HG03103 (cell line): Measurements from ENCODE around the gene KRTAP10-10.
"Not testable (repeated sequence)": the region's sequence is repeated elsewhere in the genome, so short reads cannot be mapped to it uniquely, and the experiment has no call there.

Experiments used
- ATAC-seq: cut with Tn5 transposase; IDR thresholded peaks from one replicate; pipeline ENCODE4 v1.9.1; 2021; ENCODE audit warnings: low read depth; ENCODE audit not compliant: unreplicated experiment

The KRTAP10-10 gene, protein sequence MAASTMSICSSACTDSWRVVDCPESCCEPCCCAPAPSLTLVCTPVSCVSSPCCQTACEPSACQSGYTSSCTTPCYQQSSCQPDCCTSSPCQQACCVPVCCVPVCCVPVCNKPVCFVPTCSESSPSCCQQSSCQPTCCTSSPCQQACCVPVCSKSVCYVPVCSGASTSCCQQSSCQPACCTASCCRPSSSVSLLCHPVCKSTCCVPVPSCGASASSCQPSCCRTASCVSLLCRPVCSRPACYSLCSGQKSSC

DNA sequence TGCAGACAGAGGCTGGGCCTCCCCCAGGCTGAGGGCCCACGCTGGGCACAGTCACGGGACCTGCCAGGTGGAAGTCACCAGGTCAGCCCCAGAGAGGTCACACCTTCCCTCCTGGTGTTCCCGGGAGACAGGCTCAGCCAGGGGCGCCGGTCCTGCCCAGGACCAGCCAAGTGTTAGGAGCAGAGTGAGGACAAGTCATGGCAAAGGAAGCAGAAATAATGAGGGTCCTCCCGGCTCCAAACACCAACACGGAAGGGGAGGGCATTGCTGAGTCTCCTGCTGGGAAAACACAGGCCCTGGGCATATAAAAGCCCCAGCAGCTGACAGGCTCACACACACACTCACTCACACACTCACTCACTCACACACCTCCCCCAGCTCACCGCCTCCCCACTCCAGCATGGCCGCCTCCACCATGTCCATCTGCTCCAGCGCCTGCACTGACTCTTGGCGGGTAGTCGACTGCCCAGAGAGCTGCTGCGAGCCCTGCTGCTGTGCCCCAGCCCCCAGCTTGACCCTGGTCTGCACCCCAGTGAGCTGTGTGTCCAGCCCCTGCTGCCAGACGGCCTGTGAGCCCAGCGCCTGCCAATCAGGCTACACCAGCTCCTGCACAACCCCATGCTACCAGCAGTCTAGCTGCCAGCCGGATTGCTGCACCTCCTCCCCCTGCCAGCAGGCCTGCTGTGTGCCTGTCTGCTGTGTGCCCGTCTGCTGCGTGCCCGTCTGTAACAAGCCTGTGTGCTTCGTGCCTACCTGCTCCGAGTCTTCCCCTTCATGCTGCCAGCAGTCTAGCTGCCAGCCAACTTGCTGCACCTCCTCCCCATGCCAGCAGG is at the start of gene KRTAP10-10:
KRTAP10-10 (plus strand) TSS at position 339 of the 833 bp plus-strand sequence; CDS start at position 401, 62 bp downstream.
- no peak for ATAC-seq

DNA sequence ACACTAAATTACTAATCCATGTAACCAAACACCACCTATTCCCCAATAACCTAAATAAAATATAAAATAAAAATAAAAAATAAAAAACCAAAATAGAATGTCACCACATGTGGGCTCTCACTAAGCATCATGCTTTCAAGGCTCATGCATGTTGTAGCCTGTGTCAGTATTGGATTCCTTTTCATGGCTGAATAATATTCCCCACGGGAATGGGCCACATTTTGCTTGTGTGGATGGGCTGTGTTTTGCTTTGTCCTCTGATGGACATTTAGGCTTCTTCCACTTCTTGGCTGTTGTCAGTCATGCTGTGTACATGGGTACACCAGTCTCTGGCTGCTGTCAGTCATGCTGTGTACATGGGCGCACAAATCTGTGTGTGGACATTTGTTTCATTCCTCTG is 48.1 kb upstream of the KRTAP10-10 start:
- ATAC-seq, result no peak

DNA sequence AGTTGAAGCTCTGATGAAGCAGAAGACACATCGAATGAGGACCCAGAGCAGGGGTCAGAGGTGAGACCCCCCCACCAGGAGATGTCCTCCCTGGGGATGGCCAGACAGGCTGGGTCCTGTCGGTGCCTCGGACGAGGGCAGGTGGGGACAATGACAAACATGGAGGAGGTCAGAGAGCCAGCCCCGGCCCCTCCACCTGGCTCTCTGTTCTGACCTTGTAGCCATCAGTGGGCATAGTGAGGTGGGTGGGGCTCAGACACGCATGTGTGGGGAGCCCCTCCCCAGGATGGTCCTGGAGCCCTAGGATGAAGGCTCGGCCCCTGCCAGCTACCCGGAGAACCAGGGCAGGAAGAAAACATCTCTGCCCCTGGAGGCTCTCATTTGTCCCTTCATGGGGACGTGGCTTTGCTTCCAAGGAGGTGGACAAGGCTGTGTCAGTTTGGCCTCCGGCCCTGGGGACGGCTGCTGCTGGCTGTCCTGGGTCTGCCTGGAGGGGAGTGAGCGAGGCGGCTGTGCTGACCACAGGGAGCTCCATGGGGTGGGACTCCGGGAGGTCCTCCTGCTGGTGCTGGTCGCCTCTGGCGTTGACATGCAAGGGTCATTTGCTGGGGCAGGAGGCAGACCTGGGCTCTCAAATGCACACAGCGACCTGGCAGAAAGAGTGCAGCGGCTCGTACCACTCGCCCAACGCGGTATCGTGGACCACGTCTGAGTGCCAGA is 47.4 kb upstream of the KRTAP10-10 start:
- ATAC-seq, result no peak

DNA sequence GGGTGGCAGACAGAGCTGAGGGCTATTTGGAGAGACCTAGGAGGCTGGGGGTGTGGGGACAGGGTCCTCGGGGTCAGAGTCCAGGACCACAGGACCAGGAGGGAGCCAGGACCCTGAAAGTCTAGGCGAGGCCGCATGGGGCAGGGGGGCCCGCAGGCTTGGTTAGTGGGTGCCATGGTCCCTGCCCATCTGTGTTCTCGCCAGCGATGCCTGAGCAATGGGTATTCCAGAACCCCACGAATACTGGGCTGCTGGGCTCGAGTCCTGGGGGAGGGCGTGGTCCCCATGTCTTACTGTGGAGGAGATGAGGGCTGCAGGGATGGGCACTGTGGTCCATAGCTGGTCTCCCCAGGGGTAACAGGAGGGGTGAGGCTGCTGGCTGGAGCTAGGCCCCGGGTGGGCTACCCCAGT is 46.8 kb upstream of the KRTAP10-10 start:
- ATAC-seq, result no peak

DNA sequence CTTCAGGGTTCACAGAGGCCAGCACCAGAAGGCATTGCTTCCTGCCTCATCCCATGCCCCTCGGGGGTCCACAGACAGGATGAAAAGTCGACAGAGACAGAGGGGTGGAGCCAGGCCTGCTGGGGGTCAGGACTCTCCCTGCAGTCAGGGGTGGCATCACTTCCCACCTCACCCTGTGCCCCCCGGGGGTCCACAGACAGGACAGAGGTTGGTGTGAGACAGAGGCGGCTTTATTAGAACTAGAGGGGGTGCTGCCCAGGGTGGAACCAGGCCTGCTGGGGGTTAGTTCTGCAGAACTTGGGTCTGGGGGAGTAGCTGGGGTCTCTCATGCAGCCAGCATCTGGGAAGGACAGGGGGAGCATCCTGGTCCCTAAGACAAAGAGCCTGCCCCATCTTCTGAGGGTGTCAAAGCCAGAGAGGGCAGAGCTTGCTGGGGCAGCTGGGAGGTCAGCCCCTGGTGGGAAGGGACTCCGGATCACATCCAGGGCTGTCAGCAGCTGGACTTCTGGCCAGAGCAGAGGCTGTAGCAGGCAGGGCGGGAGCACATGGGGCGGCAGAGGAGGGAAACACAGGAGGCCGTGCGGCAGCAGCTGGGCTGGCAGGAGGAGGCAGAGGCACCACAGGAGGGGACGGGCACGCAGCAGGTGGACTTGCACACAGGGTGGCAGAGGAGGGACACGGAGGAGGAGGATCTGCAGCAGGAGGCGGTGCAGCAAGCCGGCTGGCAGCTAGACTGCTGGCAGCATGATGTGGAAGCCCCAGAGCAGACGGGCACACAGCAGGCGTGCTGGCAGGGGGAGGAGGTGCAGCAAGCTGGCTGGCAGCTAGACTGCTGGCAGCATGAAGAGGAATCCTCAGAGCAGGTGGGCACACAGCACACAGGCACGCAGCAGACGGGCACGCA is 46.0 kb upstream of the KRTAP10-10 start:
- ATAC-seq, result not testable (repeated sequence)

DNA sequence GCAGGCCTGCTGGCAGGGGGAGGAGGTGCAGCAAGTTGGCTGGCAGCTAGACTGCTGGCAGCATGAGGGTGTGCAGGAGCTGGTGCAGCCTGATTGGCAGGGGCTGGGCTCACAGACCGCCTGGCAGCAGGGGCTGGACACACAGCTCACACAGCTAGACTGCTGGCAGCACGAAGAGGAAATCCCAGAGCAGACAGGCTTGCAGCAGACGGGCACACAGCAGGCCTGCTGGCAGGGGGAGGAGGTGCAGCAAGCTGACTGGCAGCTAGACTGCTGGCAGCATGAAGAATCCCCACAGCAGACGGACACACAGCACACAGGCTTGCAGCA is 45.4 kb upstream of the KRTAP10-10 start:
- ATAC-seq, result not testable (repeated sequence)

DNA sequence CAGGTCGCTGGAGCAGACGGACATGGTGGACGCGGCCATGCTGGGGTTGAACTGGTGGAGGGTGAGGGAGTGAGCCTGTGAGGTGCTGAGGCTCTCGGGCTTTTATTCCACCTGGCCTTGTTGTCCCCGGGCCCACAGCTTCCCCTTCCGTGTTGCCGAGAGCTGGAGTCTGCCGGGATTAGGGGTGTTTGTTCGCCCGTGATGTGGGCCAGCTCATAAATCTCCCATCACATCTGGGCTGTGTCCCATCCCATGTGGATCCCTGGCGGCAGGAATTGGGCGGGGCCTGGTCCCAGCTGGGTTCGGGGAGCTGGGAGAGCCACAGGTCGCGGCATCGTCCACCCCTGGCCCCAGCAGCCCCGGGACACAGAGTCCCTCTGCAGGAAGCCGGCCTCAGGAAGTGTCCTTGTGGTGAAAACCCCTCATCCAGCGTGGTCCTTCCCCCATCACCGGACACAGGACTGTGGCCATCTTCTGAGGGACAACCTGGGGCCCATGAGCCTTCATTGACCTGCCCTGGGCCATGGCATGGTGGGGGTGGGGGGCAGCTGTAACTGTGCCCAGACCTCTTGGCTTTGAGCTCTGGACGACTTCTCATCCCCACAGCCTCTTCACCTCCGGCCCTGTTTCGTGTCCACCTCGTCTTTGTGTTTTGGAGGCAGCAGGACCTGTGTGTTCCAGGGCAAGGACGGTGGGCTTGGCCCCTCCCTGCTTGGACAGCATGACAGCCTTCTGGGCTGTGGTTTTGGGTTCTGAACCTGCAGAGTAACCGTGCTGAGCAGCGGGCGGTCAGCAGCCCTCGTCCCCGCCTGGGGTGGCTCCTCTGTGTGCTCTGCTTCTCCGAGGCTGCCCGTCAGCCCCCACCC is 44.5 kb upstream of the KRTAP10-10 start, which contains the start of gene KRTAP10-6:
KRTAP10-6 (minus strand) TSS at position 60 of the 866 bp plus-strand sequence; CDS start at position 39, 21 bp downstream.
- no peak for ATAC-seq

DNA sequence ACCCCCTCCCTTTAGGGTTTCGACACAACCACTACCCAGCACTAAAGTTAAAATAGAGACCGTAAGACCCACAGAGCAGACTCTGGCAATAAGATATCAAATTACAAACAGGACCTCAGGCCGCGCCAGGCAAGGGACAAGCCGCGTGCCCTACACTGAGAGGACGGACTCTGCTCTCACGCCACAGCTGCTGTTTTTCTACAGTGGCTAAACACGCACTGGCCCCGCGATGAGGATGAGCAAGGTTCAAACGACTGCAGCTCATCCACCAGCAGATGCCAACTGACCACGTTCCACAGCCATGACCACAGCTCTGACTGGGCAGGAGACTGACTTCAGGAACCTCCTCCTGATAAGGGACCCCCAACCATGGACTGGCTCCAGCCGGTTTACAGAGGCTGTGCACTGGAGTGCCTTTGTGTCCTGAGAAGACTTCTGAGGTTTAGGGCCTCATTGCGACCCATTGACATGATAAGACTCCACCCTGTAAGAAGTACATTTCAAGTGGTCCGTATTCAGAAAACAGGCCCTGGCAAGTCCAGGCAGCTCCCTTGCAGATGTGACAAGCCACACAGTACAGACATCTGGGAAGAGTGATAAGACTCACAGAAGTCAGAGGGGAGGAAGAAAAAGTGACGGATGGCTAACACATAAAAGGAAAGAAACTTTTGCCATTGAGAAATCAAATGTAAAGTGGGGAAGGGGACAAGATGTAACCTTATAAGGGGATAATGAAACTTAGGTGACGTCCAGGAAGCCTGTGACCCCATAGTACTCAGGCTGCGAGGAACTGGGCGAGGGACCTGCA is 43.4 kb upstream of the KRTAP10-10 start:
- no peak for ATAC-seq

DNA sequence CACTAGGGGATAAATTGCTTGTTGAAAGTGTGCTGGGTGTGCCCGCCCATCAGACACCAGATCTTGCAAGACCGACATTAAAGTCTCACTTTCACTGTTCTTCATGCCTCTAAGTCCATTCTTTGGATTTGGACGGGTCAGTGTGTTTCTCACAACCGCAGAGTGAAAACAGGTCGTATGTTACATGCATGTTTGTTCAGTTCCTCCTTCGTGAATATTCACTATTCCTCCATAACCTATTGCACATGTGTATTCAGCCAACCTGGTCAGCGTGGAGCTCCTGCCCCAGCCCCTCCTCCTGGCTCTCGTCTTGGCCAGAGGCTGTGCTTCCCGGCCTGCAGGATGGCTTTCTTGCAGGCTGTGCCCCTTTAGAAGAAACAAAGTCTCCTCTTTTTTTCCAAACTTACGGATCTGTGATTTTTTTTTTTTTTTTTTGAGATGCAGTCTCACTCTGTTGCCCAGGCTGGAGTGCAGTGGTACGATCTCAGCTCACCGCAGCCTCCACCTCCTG is 42.7 kb upstream of the KRTAP10-10 start:
- no peak for ATAC-seq

DNA sequence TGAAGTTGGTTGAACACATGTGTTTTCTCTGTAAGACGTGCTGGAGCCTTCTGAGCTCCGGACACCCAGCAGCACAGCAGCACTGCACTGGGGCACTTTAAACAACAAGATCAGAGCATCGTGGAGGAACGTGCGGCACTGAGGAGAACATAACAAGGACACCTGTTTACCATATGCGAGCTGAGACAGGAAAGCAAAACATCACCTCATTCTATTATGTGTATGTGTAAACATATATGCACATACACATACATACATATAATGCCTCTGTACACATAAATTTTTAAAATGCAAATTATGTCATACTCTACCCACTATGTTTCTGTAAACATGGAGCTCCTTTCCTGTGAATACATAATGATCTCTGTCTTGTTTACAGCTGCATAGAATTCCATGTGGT is 41.6 kb upstream of the KRTAP10-10 start:
- ATAC-seq, result no peak

DNA sequence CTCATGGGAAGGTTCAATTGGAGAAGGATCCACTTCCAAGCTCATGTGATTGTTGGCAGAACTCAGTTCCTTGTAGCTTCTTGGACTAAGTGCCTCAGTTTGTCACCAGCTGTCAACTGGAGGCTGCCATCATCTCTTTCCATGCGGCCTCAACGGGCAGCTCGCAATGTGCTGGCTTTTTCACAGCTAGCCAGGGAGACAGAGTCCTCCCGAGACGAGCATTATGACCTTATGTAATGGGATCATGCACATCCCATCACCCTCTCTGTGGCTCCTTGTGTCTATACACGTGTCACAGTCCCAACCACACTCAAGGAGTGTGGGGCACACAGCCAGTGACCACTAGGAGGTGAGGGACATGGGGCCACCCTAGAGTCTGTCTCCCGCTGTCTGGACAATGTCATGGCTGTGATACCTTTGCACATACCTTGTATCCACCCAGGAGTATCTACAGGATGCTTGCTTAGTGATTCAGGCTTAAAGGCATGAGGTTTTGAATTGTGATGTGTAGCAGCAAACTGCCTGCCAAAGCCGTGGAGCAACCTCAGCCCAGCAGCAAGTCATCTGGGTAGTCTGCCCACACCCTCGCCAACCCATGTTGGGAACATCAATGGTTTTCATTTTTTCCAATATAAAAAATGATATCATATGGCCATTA is 41.0 kb upstream of the KRTAP10-10 start:
- ATAC-seq, result no peak

DNA sequence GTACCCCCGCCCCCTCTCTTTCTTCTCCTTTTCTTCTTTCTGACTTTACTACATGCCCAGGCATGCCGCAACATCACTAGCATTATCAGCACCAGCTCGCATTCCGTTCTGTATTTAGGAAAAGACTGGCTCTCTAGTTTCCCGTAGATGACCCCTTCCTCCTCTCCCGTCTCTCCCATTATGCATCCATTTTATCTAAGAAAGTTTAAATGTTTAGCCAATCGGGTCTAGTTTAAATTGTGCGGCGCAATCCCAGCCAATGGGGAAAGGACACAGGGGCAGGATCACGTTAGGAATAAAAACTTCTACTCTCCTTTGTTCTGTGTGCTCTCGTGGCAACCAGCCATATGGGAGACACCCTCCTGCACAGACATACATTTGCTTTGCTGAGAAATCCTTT is 39.1 kb upstream of the KRTAP10-10 start:
- no peak for ATAC-seq

DNA sequence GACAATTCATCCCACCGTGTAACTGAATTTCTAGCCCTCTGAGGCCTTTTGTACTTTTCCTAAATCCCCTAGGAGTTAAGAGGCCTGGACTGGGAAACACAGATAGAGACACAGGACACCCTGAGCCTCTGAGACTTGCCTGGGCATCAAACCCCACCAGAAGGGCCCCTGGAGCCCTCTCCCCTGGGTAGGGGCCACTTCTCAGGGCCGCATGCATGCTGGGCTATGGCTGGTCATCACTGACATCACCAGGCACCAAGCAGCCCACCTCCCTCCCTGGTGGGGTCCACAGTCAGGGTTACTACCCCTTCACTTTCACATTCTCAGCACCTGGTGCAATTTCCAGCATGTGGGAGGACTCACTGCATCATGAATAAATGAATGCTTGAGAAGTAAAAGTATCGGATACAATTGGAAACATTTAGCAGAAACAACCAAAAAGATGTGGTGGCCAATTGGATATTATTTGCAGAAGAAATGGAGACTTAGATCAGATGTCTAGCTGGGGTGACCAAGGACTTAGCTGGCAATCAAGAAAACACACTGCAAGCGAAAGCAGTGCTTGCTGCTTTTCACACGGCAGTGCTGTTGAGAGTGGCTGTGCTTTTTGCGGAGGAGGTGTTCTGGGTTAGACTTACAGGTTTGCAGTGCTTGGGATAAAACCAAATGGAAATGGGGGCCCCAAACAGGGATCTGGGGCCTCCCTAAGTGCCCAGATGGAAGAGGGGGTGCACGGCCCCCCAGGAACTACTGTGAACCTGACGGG is 37.7 kb upstream of the KRTAP10-10 start:
- no peak for ATAC-seq

DNA sequence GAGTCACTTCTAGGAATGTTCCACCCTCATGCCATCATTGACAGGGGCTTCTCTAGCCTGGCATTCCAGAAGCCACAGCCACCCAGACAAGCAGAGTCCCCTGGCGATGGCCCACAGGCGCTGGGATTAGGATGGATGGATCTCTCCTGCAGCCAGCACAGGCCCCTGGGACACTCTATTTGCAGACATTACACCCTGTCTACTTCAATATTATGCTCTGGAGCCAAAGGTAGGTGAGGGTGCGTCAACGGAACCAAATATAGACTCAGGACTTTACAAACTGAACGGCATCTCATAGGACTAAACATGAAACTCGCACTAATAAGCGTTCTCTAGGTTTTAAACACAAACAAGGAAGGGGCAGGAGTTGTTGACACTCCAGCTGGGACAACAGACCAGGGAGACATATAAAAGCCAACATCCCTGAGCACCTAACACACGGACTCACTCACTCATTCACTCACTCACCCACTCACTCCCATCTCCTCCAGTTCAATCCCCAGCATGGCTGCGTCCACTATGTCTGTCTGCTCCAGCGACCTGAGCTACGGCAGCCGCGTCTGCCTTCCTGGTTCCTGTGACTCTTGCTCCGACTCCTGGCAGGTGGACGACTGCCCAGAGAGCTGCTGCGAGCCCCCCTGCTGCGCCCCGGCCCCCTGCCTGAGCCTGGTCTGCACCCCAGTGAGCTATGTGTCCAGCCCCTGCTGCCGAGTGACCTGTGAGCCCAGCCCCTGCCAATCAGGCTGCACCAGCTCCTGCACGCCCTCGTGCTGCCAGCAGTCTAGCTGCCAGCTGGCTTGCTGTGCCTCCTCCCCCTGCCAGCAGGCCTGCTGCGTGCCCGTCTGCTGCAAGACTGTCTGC is 36.8 kb upstream of the KRTAP10-10 start, which contains the start of gene KRTAP10-7:
KRTAP10-7 (plus strand) TSS at position 480 of the 861 bp plus-strand sequence; CDS start at position 505, 25 bp downstream.
- not testable (repeated sequence) for ATAC-seq

DNA sequence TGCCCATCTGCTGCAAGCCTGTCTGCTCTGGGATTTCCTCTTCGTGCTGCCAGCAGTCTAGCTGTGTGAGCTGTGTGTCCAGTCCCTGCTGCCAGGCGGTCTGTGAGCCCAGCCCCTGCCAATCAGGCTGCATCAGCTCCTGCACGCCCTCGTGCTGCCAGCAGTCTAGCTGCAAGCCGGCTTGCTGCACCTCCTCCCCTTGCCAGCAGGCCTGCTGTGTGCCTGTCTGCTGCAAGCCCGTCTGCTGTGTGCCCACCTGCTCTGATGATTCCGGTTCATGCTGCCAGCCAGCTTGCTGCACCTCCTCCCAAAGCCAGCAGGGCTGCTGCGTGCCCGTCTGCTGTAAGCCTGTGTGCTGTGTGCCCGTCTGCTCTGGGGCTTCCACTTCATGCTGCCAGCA is 36.1 kb upstream of the KRTAP10-10 start:
- ATAC-seq, result not testable (repeated sequence)
